NCI-H1092 (cell line): ENCODE data around the gene MPP2.
"Not testable (repeated sequence)": the region's sequence is repeated elsewhere in the genome, so short reads cannot be mapped to it uniquely, and the experiment has no call there.

Experiments used
- DNase-seq: peaks from one replicate; lab custom pipeline; 2025; lab: John Stamatoyannopoulos, UW

Gene MPP2

DNA sequence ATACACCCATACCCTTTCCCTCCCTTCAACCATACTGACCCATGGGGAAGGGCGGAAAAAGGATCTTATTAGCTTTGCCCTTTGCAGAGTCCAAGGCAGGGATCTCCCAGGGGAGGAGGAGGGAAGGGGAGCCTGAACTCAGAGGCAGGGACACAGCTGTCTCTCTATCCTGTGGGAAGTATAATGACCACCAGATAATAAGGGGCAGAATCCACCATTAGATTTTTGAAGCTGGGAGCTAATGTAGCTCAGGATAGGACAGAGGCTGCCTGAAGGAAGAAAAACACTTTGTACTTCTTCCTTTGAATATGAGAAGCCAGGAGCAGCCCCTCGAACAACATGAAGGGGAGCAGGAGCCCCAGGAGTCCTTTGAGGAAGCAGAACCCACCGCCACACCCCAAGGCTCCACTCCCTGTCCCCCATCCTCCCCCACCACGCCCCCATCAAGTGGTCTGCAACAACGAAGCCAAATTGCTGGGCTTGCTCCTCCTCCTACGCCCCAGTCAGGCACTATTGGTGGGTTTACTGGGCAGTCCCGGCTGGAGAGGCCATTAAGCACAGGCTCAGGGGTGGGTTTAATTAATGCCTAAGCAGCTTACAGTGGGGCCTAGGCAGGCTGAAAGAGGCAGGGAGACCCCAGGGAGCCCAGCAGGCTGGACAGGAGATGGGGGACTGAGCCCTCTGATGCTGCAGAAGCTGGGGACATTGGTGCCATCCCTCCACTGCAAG, 5.3 kb downstream of the MPP2 start:
- no peak for DNase-seq

DNA sequence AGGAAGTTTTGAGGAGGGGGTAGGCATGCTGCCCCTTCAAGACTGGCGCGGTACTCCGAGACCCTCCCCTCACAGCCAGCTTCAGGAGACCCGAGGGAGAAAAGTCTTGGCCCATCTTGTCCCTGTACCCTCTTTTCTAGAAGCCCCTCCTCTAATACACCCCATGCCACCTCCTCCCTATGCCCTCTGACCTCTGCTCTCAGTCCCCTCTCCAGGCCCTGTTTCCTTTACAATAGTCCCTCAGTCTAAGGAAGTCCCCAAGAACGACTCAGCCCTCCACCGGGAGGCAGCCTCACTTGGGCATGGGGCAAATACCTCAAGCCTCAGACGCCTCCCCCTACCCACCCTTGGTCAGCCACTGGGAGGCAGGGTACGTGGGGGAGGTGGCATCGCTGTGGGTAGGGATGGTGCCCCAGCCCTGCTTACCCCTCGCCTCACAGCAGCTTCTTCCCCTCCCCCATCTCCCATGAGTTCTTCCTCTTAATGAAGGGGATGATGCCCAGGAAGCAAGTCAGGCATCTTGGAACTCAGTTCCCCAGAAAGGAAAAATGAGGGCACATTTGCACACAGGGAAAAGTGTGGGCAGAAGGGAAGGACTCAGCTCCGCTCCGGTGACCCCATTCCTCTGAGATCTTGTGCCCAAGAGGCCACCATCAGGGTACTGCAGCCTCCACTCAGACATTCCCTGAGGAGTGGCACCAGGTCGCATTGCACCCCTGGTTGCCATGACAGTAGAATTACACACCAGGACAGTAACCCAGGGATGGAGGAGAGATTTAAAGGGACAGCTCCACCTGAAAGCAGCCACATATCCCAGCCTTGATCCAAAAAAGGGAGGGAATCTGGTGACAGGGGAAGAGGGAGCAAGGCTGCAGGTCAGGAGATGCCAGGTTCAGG, 6.2 kb downstream of the MPP2 start:
- no peak for DNase-seq

DNA sequence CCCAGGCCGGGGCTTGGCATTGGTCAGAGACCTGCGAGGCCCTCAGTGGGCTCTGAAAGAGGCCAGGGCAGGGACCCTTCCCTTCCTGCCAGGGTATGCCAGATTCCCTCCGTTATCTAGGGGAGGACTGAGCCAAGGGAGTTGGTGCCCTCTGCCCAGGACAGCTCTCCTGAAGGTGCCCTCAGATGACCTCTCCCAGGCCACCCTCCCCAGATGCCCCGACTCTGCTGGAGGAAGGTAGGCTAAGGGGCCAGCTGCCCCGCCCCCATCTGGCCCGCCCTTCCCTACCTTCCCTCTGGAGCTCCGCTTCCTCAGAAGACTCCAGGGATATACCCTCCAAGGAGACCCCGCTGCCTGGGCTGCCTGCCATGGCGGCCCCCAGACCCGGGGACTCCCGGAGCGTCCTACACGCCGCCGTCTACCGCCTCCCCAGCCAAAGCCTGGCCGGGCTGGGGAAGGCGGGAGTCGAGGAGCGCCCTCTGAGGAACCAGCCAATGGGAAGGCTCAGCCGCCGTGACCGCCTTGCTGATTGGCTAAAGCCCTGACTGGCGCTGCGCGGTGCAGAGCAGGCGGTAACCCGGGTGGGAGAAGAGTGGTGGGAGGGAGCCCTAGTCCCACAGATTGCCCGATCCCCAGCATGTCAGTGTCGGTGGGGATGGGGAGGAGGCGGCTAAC, 7.0 kb downstream of the MPP2 start:
- DNase-seq = peak; percentile 86

DNA sequence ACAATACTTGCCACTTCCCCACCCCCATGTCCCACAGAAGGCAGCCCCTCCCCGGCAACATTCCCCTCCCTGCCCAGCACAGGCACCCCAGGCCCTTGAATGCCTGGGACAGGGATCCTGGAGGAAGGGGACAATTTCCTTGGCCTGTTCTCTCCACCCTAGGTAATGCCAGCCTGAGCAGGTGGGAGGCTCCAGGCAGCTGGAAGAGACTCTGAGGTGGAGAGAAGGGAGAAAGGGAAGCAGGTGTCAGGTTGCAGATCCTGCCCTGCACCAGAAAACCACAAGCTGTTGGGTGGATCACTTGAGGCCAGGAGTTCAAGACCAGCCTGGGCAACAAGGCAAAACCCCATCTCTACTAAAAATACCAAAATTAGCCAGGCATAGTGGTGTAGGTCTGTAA, 8.9 kb downstream of the MPP2 start:
- no peak for DNase-seq

DNA sequence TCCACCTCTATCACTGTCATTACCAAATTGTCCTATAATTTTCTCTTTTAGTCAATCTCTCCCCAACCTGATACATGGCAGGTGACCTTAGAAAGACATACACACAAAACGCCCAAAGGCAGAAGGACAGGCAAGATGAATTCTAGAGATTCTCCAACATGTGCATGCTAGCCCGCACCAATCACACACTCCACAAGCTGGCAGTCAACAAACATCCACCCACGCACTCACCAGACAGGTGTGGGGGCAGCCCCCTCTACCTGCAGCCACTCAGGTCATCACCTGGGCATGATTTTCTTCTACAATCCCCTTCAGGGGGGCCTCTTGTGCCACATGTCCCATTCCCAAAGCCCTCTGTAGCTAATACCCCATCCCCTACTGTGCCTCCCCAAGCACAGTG, 9.5 kb downstream of the MPP2 start:
- no peak for DNase-seq

DNA sequence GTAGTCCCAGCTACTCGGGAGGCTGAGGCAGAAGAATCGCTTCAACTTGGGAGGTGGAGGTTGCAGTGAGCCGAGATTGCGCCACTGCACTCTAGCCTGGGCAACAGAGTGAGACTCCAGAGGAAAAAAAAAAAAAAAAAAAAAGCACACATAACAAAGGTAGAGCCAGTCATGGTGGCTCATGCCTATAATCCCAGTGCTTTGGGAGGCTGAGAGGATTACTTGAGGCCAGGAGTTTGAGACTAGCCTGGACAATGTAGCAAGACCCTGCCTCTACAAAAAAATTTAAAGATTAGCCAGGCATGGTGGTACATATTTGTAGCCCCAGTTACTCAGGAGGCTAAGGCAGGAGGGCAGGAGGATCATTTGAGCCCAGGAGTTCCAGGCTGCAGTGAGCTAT, 12.8 kb downstream of the MPP2 start:
- not testable (repeated sequence) for DNase-seq

DNA sequence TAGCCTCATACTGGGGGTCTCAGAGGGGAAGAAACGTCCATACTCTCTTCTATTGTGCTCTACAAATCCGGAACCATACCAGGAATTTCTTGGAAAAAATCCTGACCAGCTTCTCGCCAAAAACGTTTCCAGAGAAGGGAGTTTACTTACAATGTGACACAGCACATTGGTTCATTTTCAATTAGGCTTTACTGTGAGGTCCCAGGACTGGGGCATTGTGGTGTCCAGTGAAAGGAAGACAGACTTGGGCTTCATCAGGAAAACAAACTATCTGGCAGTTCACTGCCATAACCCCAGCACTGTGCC, 14.7 kb downstream of the MPP2 start:
- DNase-seq = no peak

DNA sequence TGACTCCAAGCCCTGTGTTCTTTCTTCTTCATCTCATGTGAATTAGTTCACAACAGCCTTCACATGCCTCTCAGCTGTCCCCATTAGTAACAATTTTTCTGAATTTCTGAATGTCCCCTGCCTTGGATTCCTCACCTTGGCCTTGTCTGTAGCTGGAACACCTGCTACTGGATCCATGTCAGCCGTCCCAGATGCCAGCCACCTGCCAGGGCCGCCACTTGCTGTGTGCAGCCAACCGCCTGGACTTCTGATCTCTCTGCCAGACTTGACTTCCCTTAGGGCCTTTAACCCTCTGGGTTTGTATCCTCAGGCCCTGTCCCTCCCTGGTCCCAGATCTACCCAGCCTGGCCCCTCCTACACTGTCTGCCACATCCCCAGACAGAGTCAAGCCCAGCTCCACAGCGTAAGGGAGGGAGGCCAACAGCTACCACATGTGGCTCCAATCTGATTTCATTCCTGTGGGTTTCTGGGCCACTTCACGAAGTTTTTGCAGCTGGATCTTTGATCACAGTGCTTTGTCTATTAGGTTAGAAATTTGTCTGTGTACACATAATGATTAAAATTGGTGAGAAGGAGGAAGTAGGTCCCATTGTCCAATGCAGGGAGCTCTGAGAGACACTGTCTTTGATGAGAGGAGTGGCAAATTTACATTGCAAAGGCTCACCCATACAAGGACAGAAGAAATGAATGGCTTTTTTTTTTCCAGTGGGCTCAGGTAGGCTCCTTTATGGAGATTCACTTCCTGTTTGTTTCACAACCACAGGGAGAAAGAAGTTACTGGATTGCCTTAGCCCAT, 15.3 kb downstream of the MPP2 start:
- DNase-seq = no peak

DNA sequence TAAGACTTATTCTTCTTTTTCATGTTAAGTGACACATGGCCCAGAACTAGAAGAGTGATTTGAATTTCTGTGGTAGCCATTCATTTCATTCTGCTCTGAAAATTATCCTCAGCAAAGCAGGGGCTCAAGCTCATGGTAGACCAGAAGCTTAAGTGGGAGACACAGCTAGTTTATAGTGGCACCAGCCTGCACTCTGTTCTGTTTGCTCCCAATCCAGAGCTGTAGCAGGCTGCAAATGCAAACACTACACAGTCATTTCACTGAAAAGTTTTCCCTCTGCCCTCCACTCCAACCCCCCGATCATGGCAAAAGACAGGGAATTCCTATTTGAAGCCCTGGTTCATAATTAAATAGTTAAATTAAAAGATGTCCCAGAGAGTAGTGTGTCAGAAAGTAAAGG, 17.1 kb downstream of the MPP2 start:
- DNase-seq = no peak

DNA sequence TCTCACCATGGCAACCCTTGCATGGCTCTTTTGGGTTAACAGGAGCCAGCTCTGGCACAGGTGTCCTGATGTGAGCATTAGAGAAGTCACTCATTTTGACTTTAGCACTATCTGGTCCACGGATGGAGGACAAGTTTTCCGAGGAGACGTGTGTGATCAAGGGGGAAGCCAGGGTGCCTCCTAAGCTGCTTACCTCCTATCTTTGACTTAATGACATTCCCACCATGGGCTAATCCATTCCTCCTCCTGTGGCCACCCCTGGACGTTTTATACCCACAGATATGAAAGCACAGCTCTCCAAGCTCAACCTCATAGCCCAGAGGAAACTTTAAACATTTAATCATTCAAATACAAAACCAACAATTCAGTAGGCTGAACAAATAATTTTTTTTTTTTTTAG, 18.8 kb downstream of the MPP2 start:
- no peak for DNase-seq

DNA sequence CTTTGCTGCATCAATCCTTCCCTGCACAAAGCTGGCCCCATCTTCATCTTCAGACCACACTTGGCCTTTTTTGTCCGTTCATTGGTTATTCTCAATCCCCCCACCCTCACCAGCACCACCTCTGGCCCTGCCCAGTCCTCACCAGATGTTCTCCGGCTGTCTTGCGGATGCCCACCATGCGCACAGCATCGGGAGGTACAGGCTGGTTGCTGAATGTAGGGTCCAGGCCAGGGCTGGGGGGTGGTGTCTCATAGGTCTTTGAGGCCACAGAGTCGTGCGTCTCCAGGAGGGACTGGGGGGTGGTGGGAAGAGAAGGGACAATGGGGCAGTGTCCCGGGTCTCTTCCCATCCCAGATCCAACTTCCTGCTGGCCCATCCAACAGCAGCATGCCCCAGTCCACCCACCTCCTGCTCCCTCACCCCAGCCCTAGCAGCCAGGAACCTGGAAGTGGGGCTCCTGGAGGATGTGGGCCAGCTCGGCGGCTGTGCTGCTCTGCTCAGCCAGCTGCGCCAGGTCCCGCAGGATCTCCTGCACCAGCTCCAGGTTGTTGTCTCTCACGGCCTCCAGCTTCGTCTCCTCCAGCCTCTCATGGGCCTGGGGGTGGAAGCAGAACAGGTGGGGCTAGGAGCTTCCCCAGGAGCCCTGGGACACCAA, 24.4 kb downstream of the MPP2 start:
- no peak for DNase-seq

DNA sequence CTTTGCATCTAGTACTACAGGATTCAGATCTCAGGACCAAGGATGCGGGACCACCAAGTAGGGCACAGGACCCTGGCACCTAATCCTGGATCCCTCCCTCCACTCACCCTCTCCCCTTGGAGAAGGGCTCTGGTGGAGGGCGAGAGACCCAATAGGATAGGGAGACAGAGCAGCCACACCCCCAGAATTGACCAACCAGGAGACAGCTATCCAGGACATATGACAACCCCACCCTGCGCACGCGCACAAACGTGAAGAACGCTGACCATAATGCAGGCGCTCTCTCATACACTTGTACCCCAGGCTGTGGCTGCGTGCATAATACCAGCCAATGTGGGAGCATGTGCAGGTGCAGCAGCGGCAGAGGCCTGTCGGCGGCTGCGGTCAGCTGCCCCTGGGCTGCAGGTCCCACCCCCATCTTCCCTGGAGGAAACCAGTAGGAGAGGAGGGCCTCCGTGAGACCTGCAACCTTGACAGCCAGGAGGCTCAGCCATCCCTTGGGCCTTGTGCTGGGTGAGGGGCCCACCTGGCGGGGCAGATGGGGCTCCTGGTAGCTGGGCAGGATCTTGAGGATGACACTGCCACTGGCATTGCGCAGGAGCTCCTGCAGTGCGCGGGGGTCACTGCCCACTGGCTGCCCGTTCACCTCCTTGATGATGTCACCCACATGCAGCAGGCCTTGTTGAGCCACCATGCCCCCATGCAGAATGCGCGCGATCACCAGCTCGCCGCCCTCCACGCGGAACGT, 25.4 kb downstream of the MPP2 start:
- DNase-seq = no peak

DNA sequence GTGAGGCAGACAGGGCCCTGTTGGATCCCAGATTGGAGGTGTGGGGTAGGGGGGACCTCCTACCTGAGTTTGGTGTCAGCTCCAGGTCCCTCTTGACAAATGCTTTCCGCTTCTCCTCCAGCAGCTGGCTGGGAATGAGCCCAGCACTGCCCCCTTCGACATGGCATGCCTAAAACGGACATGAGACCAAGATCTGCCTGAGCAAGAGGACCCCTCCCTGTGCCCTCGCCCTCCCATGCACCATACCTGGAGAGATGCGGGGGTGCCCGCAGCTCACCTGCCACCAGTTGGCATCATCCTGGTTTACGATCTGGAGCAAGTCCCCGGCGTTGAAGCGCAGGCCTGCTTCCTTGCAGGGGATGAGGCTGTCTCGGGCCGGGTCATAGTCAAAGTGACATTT, 26.2 kb downstream of the MPP2 start:
- DNase-seq = no peak

DNA sequence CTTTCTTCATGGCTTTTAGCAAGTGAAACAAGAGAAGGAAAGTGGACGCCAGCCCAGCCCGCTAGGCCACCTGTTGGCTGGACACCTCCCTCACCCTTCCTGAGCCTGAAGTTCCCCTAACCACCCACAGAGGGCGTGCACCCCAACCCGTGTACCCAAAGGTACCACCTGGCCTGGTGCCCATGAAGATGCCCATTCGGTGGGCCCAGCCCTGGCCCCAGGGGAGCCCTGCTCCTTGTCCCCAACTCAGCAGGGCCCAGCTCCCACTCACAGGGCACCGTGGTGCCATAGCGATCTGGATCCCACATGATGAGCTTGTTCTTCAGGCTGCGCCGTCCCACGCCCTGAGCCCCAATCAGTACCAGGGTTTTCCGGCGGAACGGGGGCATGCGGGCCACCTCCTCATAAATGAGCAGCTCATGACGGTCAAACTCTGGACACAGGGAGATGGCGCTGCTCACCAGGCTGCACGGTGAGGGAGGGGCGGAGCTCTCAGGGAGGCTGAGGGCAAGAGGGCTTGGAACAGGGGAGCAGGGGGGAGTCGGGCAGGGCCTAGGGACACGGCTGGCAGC, 26.8 kb downstream of the MPP2 start:
- DNase-seq = peak; percentile 12

DNA sequence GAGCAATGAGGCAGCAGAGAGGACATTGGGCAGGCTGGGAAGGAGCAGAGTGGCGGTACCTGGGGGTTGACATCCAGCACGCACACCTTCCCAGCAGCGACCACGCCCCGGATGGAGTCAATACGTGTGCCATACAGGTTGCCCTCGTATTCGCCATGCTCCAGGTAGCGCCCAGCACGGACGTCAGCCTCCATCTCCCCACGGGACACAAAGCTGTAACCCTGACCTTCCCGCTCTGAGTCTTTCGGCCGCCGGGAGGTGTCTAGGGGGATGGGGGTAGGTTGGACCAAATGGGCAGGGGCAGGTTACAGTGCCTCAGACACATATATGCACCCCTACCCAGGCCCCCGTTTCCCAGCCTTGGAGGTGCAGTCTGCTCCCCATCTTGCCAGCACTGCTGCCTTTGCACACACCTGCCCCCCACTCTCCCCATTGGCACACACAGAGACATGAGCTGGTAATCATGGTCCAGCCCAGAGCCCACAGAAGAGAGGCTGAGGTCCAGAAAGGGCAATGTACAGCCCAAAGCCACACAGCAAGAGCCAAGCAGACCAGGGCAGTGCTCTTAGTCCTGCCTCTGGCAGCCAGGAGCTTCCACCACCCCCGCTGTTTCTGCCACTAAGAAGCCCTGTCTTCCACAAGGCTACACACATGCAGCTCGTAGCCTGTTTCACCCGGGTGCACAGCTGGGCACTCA, 27.5 kb downstream of the MPP2 start:
- DNase-seq = no peak

DNA sequence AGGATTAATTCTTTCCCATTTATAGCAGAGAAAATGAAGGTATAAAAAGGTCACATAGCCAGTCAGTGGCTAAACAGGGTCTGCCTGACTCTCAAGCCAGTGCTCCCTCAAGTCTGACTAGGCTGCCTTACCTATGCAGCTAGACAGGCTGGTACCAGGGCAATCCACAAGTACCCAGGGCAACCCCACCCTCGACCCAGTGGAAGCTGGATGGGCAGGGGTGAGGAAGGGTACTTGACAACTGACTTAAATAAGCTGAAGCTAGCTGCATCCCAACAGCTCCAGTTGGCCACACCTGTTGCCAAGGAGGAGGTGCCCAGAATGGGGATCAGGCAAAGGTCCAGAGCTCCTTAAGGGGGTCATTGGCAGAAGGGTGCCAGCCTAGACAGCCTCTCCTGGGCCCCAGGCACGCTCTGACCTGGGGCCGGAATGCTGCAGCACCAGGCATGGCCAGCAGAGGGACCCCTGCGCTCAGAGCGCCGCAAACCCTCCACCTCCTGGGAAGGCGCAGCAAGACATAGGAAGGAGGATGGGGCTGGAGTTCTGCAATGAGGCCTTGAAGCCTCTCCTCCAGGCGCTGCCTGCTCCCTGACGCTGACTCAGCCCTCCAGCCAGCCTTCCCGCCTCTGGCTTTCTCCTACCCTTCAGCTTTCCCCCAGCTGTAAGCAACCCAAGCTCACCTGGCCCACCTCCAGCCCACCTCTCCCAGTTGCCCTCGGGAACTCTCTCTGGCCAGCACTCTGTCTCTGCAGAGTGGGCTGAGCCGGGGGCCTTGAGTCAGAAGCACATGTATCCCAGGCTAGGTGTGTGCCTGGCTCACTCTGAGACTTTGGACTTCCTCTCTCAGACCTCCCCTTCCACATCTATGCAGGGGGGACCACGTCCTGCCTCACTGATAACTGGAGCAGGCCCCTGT, 28.8 kb downstream of the MPP2 start:
- peak; percentile 6 for DNase-seq

DNA sequence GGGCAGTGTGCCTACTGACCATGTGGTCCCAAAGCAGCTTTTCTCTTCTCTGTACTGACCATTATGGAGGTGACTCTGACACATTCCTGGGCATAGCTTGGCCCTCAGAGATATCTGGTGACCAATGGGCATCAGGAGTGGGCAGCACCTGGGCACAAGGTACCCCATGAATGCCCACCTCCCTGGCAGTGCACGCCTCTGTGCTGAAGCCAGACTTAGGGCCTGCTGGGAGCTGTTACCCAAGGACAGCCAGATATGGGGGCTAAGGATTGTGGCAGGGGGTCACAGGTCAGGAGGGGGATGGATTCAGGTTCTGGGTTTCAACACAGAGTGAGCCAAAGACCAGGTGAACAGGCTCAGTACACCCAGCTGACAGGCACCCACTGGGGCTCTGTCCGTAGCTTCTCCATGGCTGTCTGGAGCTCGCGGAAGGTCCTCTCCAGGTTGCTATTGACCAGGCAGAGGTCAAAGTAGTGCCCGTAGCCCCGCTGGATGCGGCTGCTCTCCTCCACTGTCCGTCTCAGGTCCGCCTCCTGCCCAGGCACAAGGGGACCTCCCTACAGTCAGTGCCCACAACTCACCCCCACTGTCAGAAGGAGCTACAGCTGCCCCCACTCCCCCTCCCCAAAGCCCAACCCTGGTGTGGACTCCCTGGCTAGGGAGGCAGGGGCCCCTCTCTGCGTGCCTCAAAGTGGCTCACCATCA, 29.7 kb downstream of the MPP2 start:
- DNase-seq = no peak

DNA sequence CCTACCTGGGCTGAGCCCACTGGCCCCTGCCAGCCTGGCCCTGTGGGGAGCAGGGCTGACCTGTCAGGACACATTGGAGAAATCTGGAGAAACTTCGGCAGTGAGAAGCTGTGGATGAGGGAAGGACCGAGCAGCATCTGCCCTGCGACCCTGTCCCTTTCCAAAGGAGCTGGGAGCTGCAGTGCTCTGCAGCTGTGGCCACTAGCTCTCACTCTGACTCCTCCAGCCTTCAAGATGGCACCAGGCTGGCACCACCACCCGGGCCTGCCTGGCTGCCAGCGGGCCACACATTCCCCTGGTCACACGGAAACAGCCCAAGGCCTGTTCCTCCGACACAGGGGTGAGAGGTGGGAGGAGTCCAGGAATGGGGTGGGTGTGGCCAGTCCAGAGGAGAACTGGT, 30.3 kb downstream of the MPP2 start:
- DNase-seq = no peak
